ENCODE results near the gene LENG9. TPM values are rescaled to one million over a fixed set of nuclear protein-coding genes. Genes with fewer than 3 reads are reported as not detected.
"Not testable (repeated sequence)": the region's sequence is repeated elsewhere in the genome, so short reads cannot be mapped to it uniquely, and the experiment has no call there.

LENG9 gene
- total RNA-seq, 4 donors from 2014 or later: 1.1 to 16.5 (median 12.3) TPM

- peak; percentile 98 to 99 (median 98) for TF ChIP-seq POLR2AphosphoS5 (IDR thresholded peaks at IDR 0.05)
- no peak for TF ChIP-seq EP300 (IDR thresholded peaks at IDR 0.05; ENCODE audit: low read depth)
- TF ChIP-seq CTCF (IDR thresholded peaks at IDR 0.05): no peak
- TF ChIP-seq POLR2A (IDR thresholded peaks at IDR 0.05): peak; percentile 96
- Histone ChIP-seq H3K4me1 (peaks cover 28 to 48% (median 36%) of the 10 kb centered on the region in 4 donors), H3K4me3 (peak within 1 kb of the TSS; percentile 80 to 99 (median 94)), H3K9me3 (no peaks in the 10 kb centered on the region), H3K27me3 (no peaks in the 10 kb centered on the region), H3K27ac (peak within 1 kb of the TSS; percentile 95 to 98 (median 96)), H3K36me3 (peaks cover 0 to 25% (median 12%) of the 10 kb centered on the region in 4 donors)
- 0% methylated on average over 5 to 58 of the region's 96 CpGs for WGBS, 2 donors (ENCODE audit: low coverage in 1 of 2)
- DNase-seq: peak; percentile 98
- intact Hi-C loops (cut with DNase I; ENCODE audit: low total_unique reads): no loop called here
- in situ Hi-C loops (cut with MboI; ENCODE audit: low pct_ligation_motif_present in 1 of 4, low pct_unique_long_range_greater_than_20kb in 1 of 4, low sequenced_read_pairs in 3 of 4): no loop called here
Observed at GRCh38 chr19:54448774-54449700, 14.5 kb downstream of the LENG9 start, which contains the start of gene LENG8. Gene LENG8, plus strand, starts transcription at chr19:54449199. Its CDS starts 2,146 bp downstream, at chr19:54451345.

- Histone ChIP-seq H3K27me3 (no peaks in the 10 kb centered on the region), H3K36me3 (peaks cover 0 to 17% (median 8%) of the 10 kb centered on the region in 4 donors), H3K27ac (peak overlapping the region; percentile 95 to 98 (median 96)), H3K4me1 (peaks cover 28 to 48% (median 36%) of the 10 kb centered on the region in 4 donors), H3K4me3 (peak overlapping the region; percentile 80 to 99 (median 94)), H3K9me3 (no peaks in the 10 kb centered on the region)
- TF ChIP-seq POLR2AphosphoS5 (IDR thresholded peaks at IDR 0.05) (peak in 1 of 3 donors; percentile 15), CTCF (IDR thresholded peaks at IDR 0.05) (peak in 1 of 5 experiments; percentile 20), EP300 (IDR thresholded peaks at IDR 0.05; ENCODE audit: low read depth) (no peak)
- in situ Hi-C loops (cut with MboI; ENCODE audit: low pct_ligation_motif_present in 1 of 4, low pct_unique_long_range_greater_than_20kb in 1 of 4, low sequenced_read_pairs in 3 of 4) (no loop called here), intact Hi-C loops (cut with DNase I; ENCODE audit: low total_unique reads) (no loop called here)
- DNase-seq: peak; percentile 63
- WGBS, 2 donors (ENCODE audit: low coverage in 1 of 2): 1 to 14% methylated on average over 3 to 34 of the region's 34 CpGs
Observed at GRCh38 chr19:54448040-54448773, 15.4 kb downstream of the LENG9 start.

DNA sequence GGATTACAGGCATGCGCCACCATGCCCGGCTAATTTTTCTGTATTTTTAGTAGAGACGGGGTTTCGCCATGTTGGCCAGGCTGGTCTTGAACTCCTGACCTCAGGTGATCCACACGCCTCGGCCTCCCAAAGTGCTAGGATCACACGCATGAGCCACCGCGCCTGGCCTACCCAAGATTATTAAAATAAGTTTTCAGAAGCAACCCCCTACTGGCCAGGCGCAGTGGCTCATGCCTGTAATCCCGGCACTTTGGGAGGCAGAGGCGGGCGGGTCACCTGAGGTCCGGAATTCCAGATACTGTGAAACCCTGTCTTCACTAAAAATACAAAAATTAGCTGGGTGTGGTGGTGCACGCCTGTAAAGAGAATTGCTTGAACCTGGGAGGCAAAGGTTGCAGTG, 17.2 kb downstream of the LENG9 start:
- H3K36me3 ChIP-seq; H3K27me3 ChIP-seq; DNase-seq; intact Hi-C loops (cut with DNase I; ENCODE audit: low total_unique reads); H3K9me3 ChIP-seq; in situ Hi-C loops (cut with MboI; ENCODE audit: low pct_ligation_motif_present in 1 of 4, low pct_unique_long_range_greater_than_20kb in 1 of 4, low sequenced_read_pairs in 3 of 4); H3K4me3 ChIP-seq; H3K27ac ChIP-seq: not testable (repeated sequence)
- peaks cover 24 to 44% (median 35%) of the 10 kb centered on the region in 4 donors for H3K4me1 ChIP-seq
- 89% methylated on average over 15 of the region's 15 CpGs; no CpG with 5 or more reads in 1 of the 2 donors for WGBS, 2 donors (ENCODE audit: low coverage in 1 of 2)

GRCh38 chr19:54444737-54445136, 18.8 kb downstream of the LENG9 start:
- intact Hi-C loops (cut with DNase I; ENCODE audit: low total_unique reads): no loop called here
- in situ Hi-C loops (cut with MboI; ENCODE audit: low pct_ligation_motif_present in 1 of 4, low pct_unique_long_range_greater_than_20kb in 1 of 4, low sequenced_read_pairs in 3 of 4): no loop called here
- H3K9me3 ChIP-seq: no peaks in the 10 kb centered on the region
- peaks cover 11 to 29% (median 19%) of the 10 kb centered on the region in 4 donors for H3K4me1 ChIP-seq
- peak overlapping the region; percentile 52 to 76 (median 72) for H3K27ac ChIP-seq
- H3K27me3 ChIP-seq: no peaks in the 10 kb centered on the region
- 48 to 70% methylated on average over 4 to 7 of the region's 7 CpGs for WGBS, 2 donors (ENCODE audit: low coverage in 1 of 2)
- peak in 2 of 3 donors; percentile 46 to 65 for TF ChIP-seq POLR2AphosphoS5 (IDR thresholded peaks at IDR 0.05)
- no peak for TF ChIP-seq POLR2A (IDR thresholded peaks at IDR 0.05)
- no peak overlapping the region for H3K4me3 ChIP-seq
- DNase-seq: peak; percentile 76
- H3K36me3 ChIP-seq: no peaks in the 10 kb centered on the region

- DNase-seq: no peak
- Histone ChIP-seq H3K4me3 (no peak overlapping the region), H3K27me3 (no peaks in the 10 kb centered on the region), H3K27ac (no peak overlapping the region), H3K4me1 (peaks cover 0 to 9% (median 5%) of the 10 kb centered on the region in 4 donors), H3K36me3 (no peaks in the 10 kb centered on the region), H3K9me3 (no peaks in the 10 kb centered on the region)
- no peak for TF ChIP-seq CTCF (IDR thresholded peaks at IDR 0.05)
- TF ChIP-seq POLR2AphosphoS5 (IDR thresholded peaks at IDR 0.05): no peak
- no peak for TF ChIP-seq POLR2A (IDR thresholded peaks at IDR 0.05)
- TF ChIP-seq EP300 (IDR thresholded peaks at IDR 0.05; ENCODE audit: low read depth): no peak
- in situ Hi-C loops (cut with MboI; ENCODE audit: low pct_ligation_motif_present in 1 of 4, low pct_unique_long_range_greater_than_20kb in 1 of 4, low sequenced_read_pairs in 3 of 4) (no loop called here), intact Hi-C loops (cut with DNase I; ENCODE audit: low total_unique reads) (no loop called here)
- WGBS, 2 donors (ENCODE audit: low coverage in 1 of 2): 95 to 100% methylated on average over 3 to 5 of the region's 5 CpGs
Observed at GRCh38 chr19:54440641-54441040, 22.9 kb downstream of the LENG9 start.
